HEK293T (cell line): ENCODE results near the gene SUCLG1.

Experiments used
- ARNT ChIP-seq: fragments of 450-650 bp; IDR thresholded peaks from 2 replicates; pipeline ENCODE4 v1.6.1; 2017; ENCODE audit warnings: mild to moderate bottlenecking
- BHLHE40 ChIP-seq: fragments of 450-650 bp; IDR thresholded peaks from 2 replicates; pipeline ENCODE4 v1.6.1; 2016; ENCODE audit warnings: mild to moderate bottlenecking, moderate library complexity, borderline replicate concordance
- NFRKB ChIP-seq: fragments of 450-650 bp; IDR thresholded peaks from 2 replicates; pipeline ENCODE4 v1.6.1; 2016; ENCODE audit warnings: mild to moderate bottlenecking, moderate library complexity
- SUZ12 ChIP-seq: fragments of 450-650 bp; IDR thresholded peaks from 2 replicates; pipeline ENCODE4 v1.6.1; 2016; ENCODE audit warnings: mild to moderate bottlenecking
- ZNF384 ChIP-seq: fragments of 450-650 bp; IDR thresholded peaks from 2 replicates; pipeline ENCODE4 v1.6.1; 2016
- TF ChIP-seq, protein P1 (sequence below): fragments of 450-650 bp; IDR thresholded peaks from 2 replicates; pipeline ENCODE4 v1.6.1; 2016

DNA sequence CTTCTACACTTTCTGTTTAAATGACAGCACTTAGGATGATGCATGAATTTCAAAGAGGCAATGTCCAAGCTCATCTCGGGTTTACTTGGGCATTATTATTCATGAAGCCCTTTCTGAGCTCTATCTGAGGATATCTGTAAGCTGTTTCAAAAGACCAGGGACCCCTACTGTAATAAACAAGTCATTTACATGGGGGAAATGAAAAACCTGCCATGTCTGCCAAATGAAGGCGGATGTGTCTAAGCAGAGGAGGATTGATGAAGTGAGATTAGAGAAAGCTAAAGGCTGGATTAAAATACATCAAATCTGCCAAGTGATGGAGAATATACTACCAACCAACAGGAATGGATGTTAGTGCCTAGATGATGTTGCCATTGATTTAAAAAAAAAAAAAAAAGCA is 64.5 kb downstream of the SUCLG1 start:
- TF ChIP-seq, protein P1, sequence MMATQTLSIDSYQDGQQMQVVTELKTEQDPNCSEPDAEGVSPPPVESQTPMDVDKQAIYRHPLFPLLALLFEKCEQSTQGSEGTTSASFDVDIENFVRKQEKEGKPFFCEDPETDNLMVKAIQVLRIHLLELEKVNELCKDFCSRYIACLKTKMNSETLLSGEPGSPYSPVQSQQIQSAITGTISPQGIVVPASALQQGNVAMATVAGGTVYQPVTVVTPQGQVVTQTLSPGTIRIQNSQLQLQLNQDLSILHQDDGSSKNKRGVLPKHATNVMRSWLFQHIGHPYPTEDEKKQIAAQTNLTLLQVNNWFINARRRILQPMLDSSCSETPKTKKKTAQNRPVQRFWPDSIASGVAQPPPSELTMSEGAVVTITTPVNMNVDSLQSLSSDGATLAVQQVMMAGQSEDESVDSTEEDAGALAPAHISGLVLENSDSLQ = no peak
- TF ChIP-seq SUZ12 = no peak
- TF ChIP-seq BHLHE40 = no peak
- TF ChIP-seq ARNT = no peak
- no peak for TF ChIP-seq NFRKB
- TF ChIP-seq ZNF384 = no peak
